ENCODE data around the gene QTRT2.

The QTRT2 gene

DNA sequence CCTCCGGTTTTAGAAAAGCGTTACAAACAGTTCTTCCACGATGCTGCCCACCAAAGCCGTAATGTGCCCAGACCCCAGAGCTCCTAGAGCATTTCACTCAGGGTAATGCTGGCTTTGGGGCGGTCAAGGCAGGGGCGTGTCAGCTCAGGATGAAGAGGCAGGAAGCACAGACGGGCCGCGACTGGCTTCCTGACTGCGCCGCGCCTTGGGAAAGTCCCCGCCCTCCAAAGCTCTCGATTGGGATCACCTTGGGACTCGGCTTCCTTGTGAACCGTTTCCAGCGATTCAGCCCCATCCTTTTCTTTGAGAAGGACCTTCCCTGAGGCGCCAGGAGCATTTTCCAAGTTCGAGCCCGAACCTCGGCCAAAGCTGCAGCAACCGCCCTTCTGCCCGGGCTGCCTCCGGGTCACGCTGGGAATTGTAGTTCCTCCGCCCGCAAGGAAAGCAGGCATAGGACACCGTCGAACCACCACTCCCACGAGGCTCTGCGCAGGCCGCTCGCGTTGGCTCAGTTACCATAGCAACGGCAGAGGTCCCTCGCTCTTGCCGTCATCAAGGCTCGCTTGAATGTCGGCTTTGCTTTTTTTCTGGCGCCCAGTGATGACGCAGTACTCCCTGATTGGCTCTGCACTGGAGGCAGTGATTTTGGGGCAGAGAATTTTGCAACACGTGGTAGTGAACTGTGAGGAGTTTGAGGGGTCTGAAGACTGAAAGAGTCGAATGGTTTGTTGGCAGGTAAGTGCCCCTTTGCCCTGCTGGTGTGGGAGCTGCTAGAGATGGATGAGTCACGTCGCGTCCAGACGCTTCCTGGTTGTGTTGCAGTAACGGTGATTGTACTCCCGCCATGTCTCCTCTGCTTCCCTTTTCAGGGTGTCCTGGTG is at the start of gene QTRT2, which contains the start of gene CCDC191:
TSS of gene QTRT2 (plus strand) at position 608 of the 881 bp plus-strand sequence. CDS start 8,521 bp downstream, outside the sequence.
TSS of gene CCDC191 (minus strand) at position 397 of the 881 bp plus-strand sequence. CDS start at position 337, 60 bp downstream.
- peak; percentile 95 for DNase-seq

- DNase-seq, result no peak
These were observed 45.3 kb upstream of the QTRT2 start for GRCh38 chr3:114011059-114011797.

- DNase-seq, result no peak
These were observed 42.3 kb upstream of the QTRT2 start for GRCh38 chr3:114014211-114014610.

DNA sequence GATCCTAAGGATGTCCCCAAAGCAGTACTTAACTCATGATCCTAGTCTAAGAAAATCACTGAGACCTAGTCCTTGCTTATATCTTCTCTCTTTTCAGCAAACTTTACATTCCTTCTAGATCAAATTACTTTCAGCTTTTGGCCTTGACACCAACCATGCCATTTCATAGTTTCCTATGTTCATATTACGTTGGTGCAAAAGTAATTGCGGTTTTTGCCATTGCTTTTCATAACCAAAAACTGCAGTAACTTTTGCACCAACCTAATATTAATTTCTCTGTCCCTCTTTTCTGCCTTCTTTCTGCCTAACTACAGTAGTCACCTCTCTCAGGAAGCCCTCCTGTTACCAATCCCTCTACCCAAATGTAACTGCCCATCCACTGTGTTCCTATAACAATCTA is 37.1 kb upstream of the QTRT2 start:
- DNase-seq, result no peak

DNA sequence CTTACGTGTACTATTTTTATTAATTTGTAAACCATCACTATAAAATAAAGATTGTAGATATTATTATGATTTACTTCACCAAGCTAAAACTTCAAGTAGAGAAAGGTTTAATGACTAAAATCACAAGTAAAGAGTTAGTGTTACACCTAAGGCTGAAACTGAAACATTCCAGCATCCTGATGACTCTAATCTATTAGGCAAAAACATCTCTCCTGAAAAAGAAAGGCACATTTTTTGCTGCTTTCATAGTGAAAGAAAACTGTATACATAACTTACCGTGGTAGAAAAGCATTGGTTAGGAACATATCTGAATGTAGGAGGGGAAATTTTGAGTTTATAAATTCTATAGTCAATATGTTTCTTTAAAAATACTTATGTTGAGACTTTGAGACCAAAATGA is 35.6 kb upstream of the QTRT2 start:
- DNase-seq, result no peak

- DNase-seq, result no peak
These were observed 34.3 kb upstream of the QTRT2 start for GRCh38 chr3:114022145-114022802.

DNA sequence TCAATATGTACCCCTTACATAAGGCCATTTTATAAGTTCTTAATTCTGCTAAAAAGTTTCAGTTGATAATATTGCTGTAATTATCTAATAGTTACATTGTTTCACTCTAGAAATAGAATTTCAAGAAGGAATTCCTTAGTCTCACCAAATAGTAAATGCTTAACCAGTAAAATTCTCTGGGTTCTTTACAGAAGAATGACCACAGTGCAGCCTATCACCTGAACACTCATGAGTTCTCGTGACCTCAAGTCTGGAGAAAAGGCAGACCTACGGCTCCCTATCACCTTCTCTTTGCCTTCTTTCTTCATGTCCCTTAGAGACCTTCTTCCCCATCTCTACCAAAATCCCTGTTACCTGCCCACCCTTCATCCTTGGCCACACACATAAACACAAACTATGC is 31.1 kb upstream of the QTRT2 start:
- no peak for DNase-seq

- DNase-seq, result no peak
These were observed 30.2 kb upstream of the QTRT2 start for GRCh38 chr3:114026331-114026730.

- no peak for DNase-seq
These were observed 22.8 kb upstream of the QTRT2 start for GRCh38 chr3:114033721-114034120.

DNA sequence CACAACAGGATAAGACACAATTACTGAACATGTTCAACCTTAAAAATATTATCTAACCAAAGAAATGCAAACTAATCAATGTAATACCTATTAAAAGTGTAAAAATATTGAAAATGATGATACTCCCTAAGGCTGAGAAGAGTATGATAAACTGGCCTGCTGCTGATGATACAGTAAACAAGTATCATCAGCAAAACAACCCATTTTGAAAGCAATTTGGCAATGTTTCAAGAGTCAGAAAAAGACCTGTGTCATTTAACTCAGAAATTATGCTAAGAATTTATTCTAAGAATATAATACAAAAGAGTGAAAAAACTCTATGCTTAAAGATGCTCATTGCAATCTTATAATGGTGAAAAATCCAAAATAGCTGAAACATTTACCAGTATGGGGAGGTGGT is 22.3 kb upstream of the QTRT2 start:
- DNase-seq, result no peak

DNA sequence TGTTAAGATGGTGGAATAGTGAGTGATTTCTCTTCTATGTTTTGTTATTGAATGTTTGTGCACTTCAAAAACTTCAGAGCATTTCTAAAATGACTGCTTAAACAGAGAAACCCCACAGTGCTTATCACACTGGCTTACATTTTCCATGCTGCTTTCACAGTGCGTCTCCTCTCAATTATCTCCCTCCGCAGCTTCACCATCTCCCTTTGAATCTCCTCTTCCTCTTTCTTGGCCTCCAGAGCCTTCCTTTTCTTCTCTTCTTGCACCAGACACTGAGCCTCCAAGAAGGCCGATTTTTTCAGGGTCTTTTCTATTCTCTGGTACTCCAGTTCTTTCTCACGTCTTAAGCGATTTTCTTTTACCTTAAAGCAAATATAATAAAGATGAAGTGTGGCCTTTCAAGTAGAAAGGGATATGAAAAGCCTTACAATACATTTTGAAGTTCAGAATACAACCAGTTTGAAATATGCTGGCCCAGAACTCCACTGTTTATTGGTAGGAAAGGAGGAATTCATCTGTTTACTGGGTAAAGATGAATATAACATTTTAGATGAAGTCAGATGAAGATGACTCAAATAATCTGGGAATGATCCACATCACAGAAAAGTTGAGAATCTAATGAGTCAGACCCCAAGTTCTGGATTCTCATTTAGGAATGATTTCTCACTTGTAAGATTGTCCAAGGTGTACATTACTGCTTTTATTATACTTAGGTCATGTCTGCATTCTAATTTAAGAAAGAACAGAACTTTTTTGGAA is 21.6 kb upstream of the QTRT2 start:
- DNase-seq, result no peak

DNA sequence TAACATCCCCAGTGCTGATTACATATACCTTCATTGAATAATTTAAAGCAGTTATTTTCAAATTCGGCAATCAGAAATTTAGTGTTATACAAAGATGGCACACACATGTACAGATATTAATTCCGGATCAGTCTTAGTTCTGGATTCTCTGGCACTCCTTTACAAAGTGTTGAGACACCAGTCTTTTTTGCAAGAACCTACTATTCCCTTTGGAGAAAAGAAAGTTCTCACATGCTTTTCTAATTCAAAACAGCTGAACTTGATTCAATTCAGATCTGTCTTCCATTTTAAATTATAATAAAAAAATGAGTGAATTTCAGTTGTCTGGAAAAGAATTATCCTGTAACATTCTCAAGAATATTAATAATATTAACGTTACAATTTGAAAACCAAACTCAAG is 20.6 kb upstream of the QTRT2 start:
- no peak for DNase-seq

- no peak for DNase-seq
These were observed 13.3 kb upstream of the QTRT2 start for GRCh38 chr3:114043205-114043604.

GRCh38 chr3:114052216-114052615 is 4.3 kb upstream of the QTRT2 start:
- no peak for DNase-seq

GRCh38 chr3:114057011-114057347 is 442 bp downstream of the QTRT2 start:
- DNase-seq, result no peak

DNA sequence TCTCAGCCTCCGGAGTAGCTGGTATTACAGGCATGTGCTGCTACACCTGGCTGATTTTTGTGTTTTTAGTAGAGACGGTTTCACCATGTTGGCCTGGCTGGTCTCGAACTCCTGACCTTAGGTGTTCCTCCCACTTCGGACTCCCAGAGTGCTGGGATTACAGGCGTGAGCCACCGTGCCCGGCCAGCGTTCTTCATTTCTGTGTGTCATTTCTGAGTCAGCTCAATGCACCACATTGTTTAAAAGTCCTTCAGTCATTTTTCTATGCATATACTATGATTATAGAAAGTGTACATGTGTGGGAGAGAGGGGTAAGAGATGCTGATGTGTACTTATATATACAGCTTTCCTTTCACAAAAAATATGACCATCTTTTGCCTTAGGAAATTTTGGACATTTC is 2.1 kb downstream of the QTRT2 start:
- no peak for DNase-seq

- DNase-seq, result no peak
These were observed 4.5 kb downstream of the QTRT2 start for GRCh38 chr3:114060906-114061655.

DNA sequence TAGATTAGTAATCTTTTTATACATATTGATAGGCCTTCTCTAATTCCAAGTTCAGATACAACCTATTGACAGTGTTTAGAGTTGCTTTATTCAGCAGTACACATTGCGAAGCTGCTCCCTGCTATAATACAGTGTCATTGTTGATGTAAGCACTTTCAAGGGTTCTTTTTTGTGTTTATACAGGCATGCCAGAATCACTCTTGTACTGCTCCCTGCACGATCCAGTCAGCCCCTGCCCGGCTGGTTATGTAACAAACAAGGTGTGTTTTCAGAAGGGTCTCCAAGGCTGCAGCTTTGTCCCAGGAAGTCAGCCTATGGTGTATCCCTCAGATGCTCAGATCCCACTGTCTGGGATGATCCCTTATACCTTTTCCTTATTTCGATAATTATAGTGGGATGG is 11.3 kb downstream of the QTRT2 start:
- DNase-seq, result no peak

DNA sequence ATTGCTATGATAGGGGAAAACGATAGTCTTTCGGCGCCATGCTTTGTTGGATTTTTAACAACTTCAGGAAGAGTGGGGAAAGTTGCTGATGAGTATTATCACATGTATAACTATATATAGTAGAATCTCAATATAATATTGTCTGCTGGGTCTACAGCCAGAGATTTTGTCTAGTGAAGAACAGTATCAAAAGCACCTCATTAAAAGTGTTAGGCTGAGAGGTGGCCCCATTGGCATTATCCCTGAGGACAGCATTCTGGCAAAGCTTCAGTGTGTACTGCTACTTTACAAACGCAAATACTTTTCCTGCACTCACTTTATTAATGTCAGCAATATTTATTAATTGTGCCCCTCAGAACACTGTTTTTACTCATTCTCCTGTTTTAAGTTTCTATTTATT is 11.8 kb downstream of the QTRT2 start:
- DNase-seq, result no peak

DNA sequence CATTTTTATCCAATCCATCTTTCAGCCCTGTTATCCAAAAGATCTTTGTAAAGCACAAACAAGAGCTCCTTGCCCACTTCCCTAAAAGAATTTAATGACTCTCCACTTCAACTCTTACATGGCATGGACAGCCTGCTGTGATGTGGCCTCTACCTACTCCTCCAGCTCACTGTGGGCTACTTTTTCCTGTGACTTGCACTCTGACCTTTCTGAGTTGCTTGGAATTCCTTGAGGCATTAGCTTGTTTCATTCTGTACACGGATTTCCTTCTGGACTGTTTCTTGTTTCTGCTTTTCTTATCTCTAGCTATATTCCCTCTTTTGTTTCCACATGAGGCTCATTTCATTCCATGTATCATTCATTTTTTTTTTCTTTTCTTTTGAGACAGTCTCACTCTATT is 15.2 kb downstream of the QTRT2 start:
- DNase-seq, result no peak

GRCh38 chr3:114076711-114077110 is 20.2 kb downstream of the QTRT2 start:
- DNase-seq, result no peak

- no peak for DNase-seq
These were observed 21.6 kb downstream of the QTRT2 start for GRCh38 chr3:114078126-114078525.
